GM23248 (cell line): ENCODE data around the gene NUBP2. TPM values are rescaled to one million over a fixed set of nuclear protein-coding genes. Genes with fewer than 3 reads are reported as not detected.

Source experiments
- DNase-seq: peaks from one replicate; pipeline ENCODE4 v3.0.0-alpha.2; 2015
- H2AFZ ChIP-seq: fragments of 200-600 bp; sonication (generic); 2 replicates; pipeline ENCODE4 v1.6.1; 2016; ENCODE audit warnings: antibody characterized with exemption
- H3F3A ChIP-seq: fragments of 200-600 bp; sonication (generic); 2 replicates; pipeline ENCODE4 v1.6.1; 2016; ENCODE audit warnings: mild to moderate bottlenecking, antibody characterized with exemption, mixed run types; ENCODE audit not compliant: insufficient read depth
- H3K27ac ChIP-seq: fragments of 200-600 bp; sonication (generic); 2 replicates; pipeline ENCODE4 v1.5.1; 2016; ENCODE audit warnings: mild to moderate bottlenecking
- H3K27me3 ChIP-seq: fragments of 200-600 bp; sonication (generic); replicated peaks from 2 replicates; pipeline ENCODE4 v1.6.1; 2016; ENCODE audit warnings: mild to moderate bottlenecking; ENCODE audit not compliant: insufficient read depth
- H3K36me3 ChIP-seq: fragments of 200-600 bp; sonication (generic); 2 replicates; pipeline ENCODE4 v1.6.1; 2016; ENCODE audit warnings: low read depth, mild to moderate bottlenecking
- H3K4me1 ChIP-seq: fragments of 200-600 bp; sonication (generic); 2 replicates; pipeline ENCODE4 v1.6.1; 2016; ENCODE audit warnings: mild to moderate bottlenecking; ENCODE audit not compliant: insufficient read depth
- H3K4me2 ChIP-seq: fragments of 200-600 bp; sonication (generic); one replicate; pipeline ENCODE4 v1.6.1; 2016; ENCODE audit warnings: mild to moderate bottlenecking; ENCODE audit not compliant: unreplicated experiment
- H3K4me3 ChIP-seq: fragments of 200-600 bp; sonication (generic); 2 replicates; pipeline ENCODE4 v1.5.1; 2016; ENCODE audit warnings: mild to moderate bottlenecking
- H3K79me2 ChIP-seq: fragments of 200-600 bp; sonication (generic); 2 replicates; pipeline ENCODE4 v1.6.1; 2016; ENCODE audit warnings: mild to moderate bottlenecking; ENCODE audit not compliant: insufficient read depth
- H3K9ac ChIP-seq: fragments of 200-600 bp; sonication (generic); 2 replicates; pipeline ENCODE4 v1.6.1; 2016; ENCODE audit warnings: mild to moderate bottlenecking
- H3K9me2 ChIP-seq: fragments of 200-600 bp; sonication (generic); 2 replicates; pipeline ENCODE4 v1.6.1; 2016; ENCODE audit warnings: mixed run types, mild to moderate bottlenecking, moderate library complexity; ENCODE audit not compliant: insufficient read depth
- H3K9me3 ChIP-seq: fragments of 200-600 bp; sonication (generic); one replicate; pipeline ENCODE4 v1.6.1; 2017; ENCODE audit warnings: low read depth
- H4K20me1 ChIP-seq: fragments of 200-600 bp; sonication (generic); 2 replicates; pipeline ENCODE4 v1.6.0; 2016; ENCODE audit not compliant: insufficient read depth
- EZH2 ChIP-seq: fragments of 200-600 bp; sonication (generic); IDR thresholded peaks from 2 replicates; pipeline ENCODE4 v1.6.1; 2018; ENCODE audit warnings: antibody characterized with exemption, mild to moderate bottlenecking; ENCODE audit not compliant: insufficient read depth, poor library complexity, severe bottlenecking
- EZH2phosphoT487 ChIP-seq: fragments of 200-600 bp; sonication (generic); IDR thresholded peaks from 2 replicates; pipeline ENCODE4 v1.6.1; 2018; ENCODE audit warnings: antibody characterized with exemption, moderate library complexity, mild to moderate bottlenecking, low read depth; ENCODE audit not compliant: insufficient read depth
- WGBS, 2 experiments: methylation state at CpG; one replicate each; pipeline ENCODE4 v1.1.6; 2015 to 2017; ENCODE audit warnings: low lambda C conversion rate in 2 of 2, low coverage in 1 of 2; ENCODE audit errors: missing lambda C conversion rate in 2 of 2; 5-methylcytosine and 5-hydroxymethylcytosine counted together
- in situ Hi-C: fragments of 300-500 bp; cut with MboI; formaldehyde crosslinking; loops from 2 replicates; pipeline ENCODE4 v1.15.0; 2020
- polyA plus RNA-seq: library from polyadenylated mRNA; unstranded; fragments of >200 nt; fragmentation: Nextera tagmentation; extraction: Ambion mirVana; gene quantifications from 2 replicates; pipeline ENCODE4 v1.2.1, GENCODE V29; 2016
- total RNA-seq: library from RNA; depleted of rRNA; stranded (reverse); fragments of >200 nt; shearing (Covaris generic); gene quantifications from 2 replicates; pipeline ENCODE4 v1.2.3, GENCODE V29; 2014

Gene NUBP2
- total and polyA plus RNA-seq, 2 experiments from 2014 or later: 66.4 to 88.9 TPM

DNA sequence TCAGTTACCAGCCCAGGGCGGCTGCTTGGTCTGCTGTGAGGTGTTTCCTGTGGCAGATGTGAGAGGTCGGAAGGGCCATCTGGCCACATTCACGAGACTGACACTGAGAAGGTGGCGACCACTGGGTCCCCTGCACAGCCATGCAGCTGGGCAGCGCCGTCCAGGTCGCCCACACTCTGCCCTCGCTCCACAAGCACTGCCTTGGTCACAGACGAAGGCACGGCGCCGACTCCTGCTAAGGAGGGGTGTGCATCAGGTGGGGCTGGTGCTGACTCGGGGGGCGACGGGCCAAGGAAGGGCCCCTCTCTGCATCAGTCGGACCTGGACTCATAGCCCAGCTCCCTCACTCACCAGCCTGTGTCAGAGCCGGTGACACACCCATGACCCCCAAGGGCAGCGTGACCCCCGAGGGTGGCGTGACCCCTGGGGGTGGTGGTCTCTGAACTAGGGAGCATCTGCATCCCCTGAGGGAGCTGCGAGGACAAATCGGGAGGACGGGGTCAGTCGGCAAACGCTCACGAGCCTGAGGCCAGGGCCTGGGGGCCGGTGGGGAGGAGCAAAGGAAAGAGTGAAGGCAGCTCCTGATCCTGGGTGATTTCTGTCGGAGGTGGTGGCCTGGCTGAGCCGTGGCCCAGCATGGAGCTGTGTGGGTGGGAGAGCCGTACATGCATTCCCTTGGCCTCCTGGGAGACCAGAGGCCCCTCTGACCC, 41.8 kb upstream of the NUBP2 start:
- no peak overlapping the region for H2AFZ ChIP-seq
- H3F3A ChIP-seq: 0 out of 2 replicates have a peak, but pooled peaks cover under 1% of the 10 kb centered on the region
- H3K4me3 ChIP-seq: no peak overlapping the region
- H3K4me1 ChIP-seq: peaks cover 10% of the 10 kb centered on the region
- no peak overlapping the region for H3K27ac ChIP-seq
- no peaks in the 10 kb centered on the region; the same call in 1 of the 2 replicates for H3K36me3 ChIP-seq
- H3K79me2 ChIP-seq: peaks cover 4% of the 10 kb centered on the region; the same call in 1 of the 2 replicates
- H4K20me1 ChIP-seq: no peaks in the 10 kb centered on the region
- in situ Hi-C loops: no loop called here
- no peak overlapping the region for H3K4me2 ChIP-seq
- 89 to 91% methylated on average over 27 to 30 of the region's 30 CpGs for WGBS, 2 experiments
- H3K9ac ChIP-seq: no peak overlapping the region
- TF ChIP-seq EZH2 (no peak), EZH2phosphoT487 (no peak)
- H3K9me3 ChIP-seq: no peaks in the 10 kb centered on the region
- H3K27me3 ChIP-seq: no peaks in the 10 kb centered on the region
- DNase-seq: no peak
- H3K9me2 ChIP-seq: no peaks in the 10 kb centered on the region

DNA sequence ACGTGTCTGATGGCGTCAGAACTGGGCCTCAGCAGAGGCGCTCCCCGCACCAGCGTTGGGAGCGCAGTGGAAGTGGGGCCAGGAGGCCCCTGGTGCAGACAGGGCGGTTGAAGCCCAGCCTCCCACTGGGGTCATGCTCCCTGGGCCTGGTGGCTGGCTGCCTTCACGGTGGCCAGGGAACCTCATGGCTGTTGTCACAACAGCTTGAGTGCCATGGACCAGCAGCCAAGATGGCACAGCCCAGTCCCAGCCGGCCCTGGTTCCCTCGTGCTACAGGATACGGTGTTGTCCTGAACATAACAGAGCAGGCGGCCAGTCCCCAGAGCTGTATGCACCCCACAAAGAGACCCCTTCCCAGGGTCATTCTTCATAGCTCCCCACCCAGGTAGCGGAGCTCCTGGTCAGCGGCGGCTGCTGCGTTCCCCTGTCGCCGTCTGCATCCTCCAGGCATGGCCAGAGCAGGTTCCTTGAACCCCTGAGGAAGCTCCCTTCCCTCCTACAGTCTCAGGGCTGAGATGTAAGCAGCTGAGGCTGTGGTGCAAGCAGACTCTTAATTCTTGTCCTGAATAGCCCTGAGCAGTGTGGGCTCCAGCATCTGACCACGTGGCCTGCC, 41.1 kb upstream of the NUBP2 start:
- H4K20me1 ChIP-seq: no peaks in the 10 kb centered on the region
- 90% methylated on average over 19 of the region's 19 CpGs for WGBS, 2 experiments

DNA sequence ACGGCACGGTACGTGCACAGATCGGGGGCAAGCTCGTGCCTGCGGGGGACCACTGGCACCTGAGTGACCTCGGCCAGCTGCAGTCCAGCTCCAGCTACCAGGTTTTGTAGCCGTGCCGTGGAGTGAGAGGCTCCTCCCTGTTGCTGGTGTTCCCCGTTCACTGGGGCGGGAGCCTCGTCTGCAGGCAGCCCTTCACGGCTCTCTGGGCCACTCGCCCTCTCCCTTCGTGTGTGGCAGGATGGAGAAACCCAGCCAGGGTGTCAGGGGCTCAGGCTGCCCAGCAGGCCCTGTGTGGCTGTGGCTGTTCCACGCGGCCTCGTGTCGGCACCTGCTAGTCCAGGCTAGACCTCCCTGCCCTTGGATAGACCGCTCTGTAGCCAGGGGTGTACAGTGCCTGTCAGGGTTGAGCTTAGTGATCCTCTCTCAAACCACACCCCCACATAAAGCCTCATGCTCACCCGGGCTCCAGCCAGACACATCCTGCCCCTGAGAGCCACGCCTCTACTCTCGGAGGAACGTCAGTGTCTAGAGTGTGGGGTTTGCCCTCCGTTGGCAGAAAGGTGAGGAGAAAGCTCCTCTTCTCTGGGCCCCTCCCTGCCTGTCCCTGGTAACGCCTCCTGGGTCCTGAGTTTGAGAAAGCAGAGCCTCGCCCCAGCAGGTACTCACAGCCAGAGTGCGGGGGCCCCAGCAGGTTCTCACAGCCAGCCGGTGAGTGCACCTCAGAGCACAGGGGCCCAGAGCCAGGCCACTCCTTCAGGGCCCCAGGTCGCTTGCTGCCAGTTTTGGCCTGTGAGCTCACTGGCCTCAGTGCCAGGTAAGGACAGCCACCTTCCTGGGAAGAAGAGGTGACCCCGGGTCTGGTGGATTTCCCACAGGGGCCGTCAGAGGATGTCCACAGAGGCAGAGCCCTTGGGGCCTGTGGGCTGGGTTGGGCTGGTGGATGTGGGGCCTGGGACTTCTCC, 39.1 kb upstream of the NUBP2 start:
- Histone ChIP-seq H3K27me3 (no peaks in the 10 kb centered on the region), H3K4me2 (no peak overlapping the region), H3K27ac (no peak overlapping the region), H3K9me2 (no peaks in the 10 kb centered on the region), H3K9ac (no peak overlapping the region), H4K20me1 (no peaks in the 10 kb centered on the region), H3K36me3 (no peaks in the 10 kb centered on the region; the same call in 1 of the 2 replicates), H3K4me3 (no peak overlapping the region), H3F3A (no peaks in the 10 kb centered on the region), H3K79me2 (peaks cover 4% of the 10 kb centered on the region; the same call in 1 of the 2 replicates), H3K4me1 (peaks cover 11% of the 10 kb centered on the region), H3K9me3 (no peaks in the 10 kb centered on the region), H2AFZ (no peak overlapping the region)
- TF ChIP-seq EZH2 (no peak), EZH2phosphoT487 (no peak)
- DNase-seq: no peak
- WGBS, 2 experiments: 96 to 98% methylated on average over 31 to 32 of the region's 32 CpGs
- in situ Hi-C loops: no loop called here

More for the DNA sequence above, 41.1 kb upstream of the NUBP2 start:
- Histone ChIP-seq H3K9ac (no peak overlapping the region), H3F3A (no peaks in the 10 kb centered on the region), H3K9me3 (no peaks in the 10 kb centered on the region), H2AFZ (no peak overlapping the region), H3K4me2 (no peak overlapping the region), H3K4me1 (peaks cover 11% of the 10 kb centered on the region), H3K36me3 (no peaks in the 10 kb centered on the region; the same call in 1 of the 2 replicates), H3K9me2 (no peaks in the 10 kb centered on the region), H3K79me2 (peaks cover 4% of the 10 kb centered on the region; the same call in 1 of the 2 replicates), H3K27ac (no peak overlapping the region), H3K27me3 (no peaks in the 10 kb centered on the region), H3K4me3 (no peak overlapping the region)
- in situ Hi-C loops: no loop called here
- no peak for DNase-seq
- no peak for TF ChIP-seq EZH2
- TF ChIP-seq EZH2phosphoT487: no peak

DNA sequence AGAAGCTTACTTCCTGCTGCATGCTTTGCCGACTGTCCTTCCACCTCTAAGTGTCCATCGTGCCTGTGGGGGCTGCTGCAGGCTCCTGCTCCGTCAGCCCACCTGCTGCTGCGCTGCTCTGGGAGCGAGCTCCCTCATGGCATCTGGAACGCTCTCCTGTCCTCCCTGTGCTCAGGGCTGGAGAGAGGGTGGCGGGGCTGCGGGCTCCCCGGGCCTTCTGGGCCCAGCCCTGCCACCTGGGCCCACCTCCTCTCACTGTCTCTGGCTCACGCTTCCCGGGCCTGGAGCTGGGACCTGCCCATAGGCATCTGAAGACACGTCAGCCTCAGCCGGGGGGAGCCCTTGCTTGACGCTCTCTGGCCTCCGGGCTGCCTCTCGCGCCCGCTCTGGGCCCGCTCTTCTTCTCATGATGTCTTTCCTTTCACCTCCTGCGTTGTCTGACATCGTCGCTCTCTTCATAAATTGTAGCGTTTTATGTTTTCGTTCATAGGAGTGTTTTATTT, 38.4 kb upstream of the NUBP2 start:
- Histone ChIP-seq H3K4me1 (peaks cover 11% of the 10 kb centered on the region), H4K20me1 (no peaks in the 10 kb centered on the region), H3K9ac (no peak overlapping the region), H3K9me2 (no peaks in the 10 kb centered on the region), H3K9me3 (no peaks in the 10 kb centered on the region), H3K27ac (no peak overlapping the region), H3K27me3 (no peaks in the 10 kb centered on the region), H3F3A (no peaks in the 10 kb centered on the region), H3K4me3 (no peak overlapping the region), H3K36me3 (no peaks in the 10 kb centered on the region; the same call in 1 of the 2 replicates), H2AFZ (no peak overlapping the region), H3K4me2 (no peak overlapping the region), H3K79me2 (peaks cover 4% of the 10 kb centered on the region; the same call in 1 of the 2 replicates)
- TF ChIP-seq EZH2phosphoT487 (no peak), EZH2 (no peak)
- WGBS, 2 experiments: 95 to 96% methylated on average over 21 to 22 of the region's 24 CpGs
- in situ Hi-C loops: no loop called here
- DNase-seq: no peak
